H9 (cell line): ENCODE results near the gene CAMTA1. TPM values are rescaled to one million over a fixed set of nuclear protein-coding genes. Genes with fewer than 3 reads are reported as not detected.

Experiments
- DNase-seq: peaks from one replicate; pipeline ENCODE4 v3.0.0-alpha.2; 2017
- H2AFZ ChIP-seq: one replicate; pipeline ENCODE4 v1.6.1; 2013; ENCODE audit warnings: mild to moderate bottlenecking, low read length, control low read depth, moderate library complexity
- H2AK5ac ChIP-seq: 2 replicates; pipeline ENCODE4 v1.6.1; 2013; ENCODE audit warnings: low read length, control low read depth, mixed read lengths; ENCODE audit not compliant: insufficient read length
- H2BK120ac ChIP-seq: one replicate; pipeline ENCODE4 v1.6.1; 2013; ENCODE audit warnings: low read depth, mild to moderate bottlenecking, low read length, control low read depth, inconsistent platforms; ENCODE audit not compliant: poor library complexity, severe bottlenecking
- H2BK12ac ChIP-seq: 2 replicates; pipeline ENCODE4 v1.6.1; 2013; ENCODE audit warnings: low read length, control low read depth, mixed read lengths, low read depth; ENCODE audit not compliant: insufficient read length
- H2BK15ac ChIP-seq: 2 replicates; pipeline ENCODE4 v1.6.1; 2013; ENCODE audit warnings: low read depth, low read length, control low read depth
- H2BK20ac ChIP-seq: one replicate; pipeline ENCODE4 v1.6.1; 2013; ENCODE audit warnings: low read depth, mild to moderate bottlenecking, low read length, control low read depth, inconsistent platforms; ENCODE audit not compliant: poor library complexity, severe bottlenecking
- H2BK5ac ChIP-seq: 2 replicates; pipeline ENCODE4 v1.6.1; 2013; ENCODE audit warnings: low read length, control low read depth, mixed read lengths; ENCODE audit not compliant: insufficient read length
- H3K14ac ChIP-seq: 2 replicates; pipeline ENCODE4 v1.6.1; 2013; ENCODE audit warnings: low read length, control low read depth; ENCODE audit not compliant: insufficient read depth
- H3K18ac ChIP-seq: 2 replicates; pipeline ENCODE4 v1.6.1; 2013; ENCODE audit warnings: low read depth, mild to moderate bottlenecking, mixed read lengths, low read length, control low read depth; ENCODE audit not compliant: insufficient read length
- H3K23ac ChIP-seq: 2 replicates; pipeline ENCODE4 v1.6.1; 2013; ENCODE audit warnings: low read length, control low read depth, mixed read lengths, low read depth; ENCODE audit not compliant: insufficient read length
- H3K23me2 ChIP-seq: 2 replicates; pipeline ENCODE4 v1.6.1; 2013; ENCODE audit warnings: low read depth, mild to moderate bottlenecking, mixed read lengths, low read length, control low read depth; ENCODE audit not compliant: insufficient read length, poor library complexity, severe bottlenecking
- H3K27ac ChIP-seq: 2 replicates; pipeline ENCODE4 v1.5.1; 2013; ENCODE audit warnings: low read length, control low read depth, mixed read lengths, low read depth; ENCODE audit not compliant: insufficient read length
- H3K27me3 ChIP-seq: 2 replicates; pipeline ENCODE4 v1.6.1; 2013; ENCODE audit warnings: low read length, control low read depth, inconsistent platforms; ENCODE audit not compliant: insufficient read depth
- H3K4ac ChIP-seq: 2 replicates; pipeline ENCODE4 v1.6.1; 2013; ENCODE audit warnings: low read depth, mild to moderate bottlenecking, control low read depth, inconsistent platforms, low read length, moderate library complexity
- H3K4me1 ChIP-seq: 2 replicates; pipeline ENCODE4 v1.6.1; 2013; ENCODE audit warnings: low read length, control low read depth, inconsistent platforms; ENCODE audit not compliant: insufficient read depth
- H3K4me2 ChIP-seq: 2 replicates; pipeline ENCODE4 v1.6.1; 2013; ENCODE audit warnings: low read length, control low read depth, mixed read lengths; ENCODE audit not compliant: insufficient read length, insufficient read depth
- H3K56ac ChIP-seq: 2 replicates; pipeline ENCODE4 v1.6.1; 2013; ENCODE audit warnings: low read depth, mild to moderate bottlenecking, mixed read lengths, low read length, control low read depth; ENCODE audit not compliant: insufficient read length
- H3K79me1 ChIP-seq: 2 replicates; pipeline ENCODE4 v1.6.1; 2013; ENCODE audit warnings: low read depth, mild to moderate bottlenecking, moderate library complexity, low read length, control low read depth, inconsistent platforms; ENCODE audit not compliant: insufficient read depth, poor library complexity, severe bottlenecking
- H3K79me2 ChIP-seq: 2 replicates; pipeline ENCODE4 v1.6.1; 2013; ENCODE audit warnings: low read length, control low read depth, inconsistent platforms; ENCODE audit not compliant: insufficient read depth
- H3K9ac ChIP-seq: 2 replicates; pipeline ENCODE4 v1.6.1; 2013; ENCODE audit warnings: low read length, control low read depth, mixed read lengths; ENCODE audit not compliant: insufficient read length; ENCODE audit errors: extremely low read depth
- H3K9me3 ChIP-seq: one replicate; pipeline ENCODE4 v1.6.1; 2013; ENCODE audit warnings: low read depth, low read length, inconsistent platforms; ENCODE audit not compliant: control insufficient read depth
- H3T11ph ChIP-seq: one replicate; pipeline ENCODE4 v1.6.1; 2013; ENCODE audit warnings: mild to moderate bottlenecking, low read length, control low read depth, inconsistent platforms
- H4K20me1 ChIP-seq: one replicate; pipeline ENCODE4 v1.6.1; 2013; ENCODE audit not compliant: control insufficient read depth, insufficient read length, insufficient read depth
- H4K5ac ChIP-seq: 2 replicates; pipeline ENCODE4 v1.6.1; 2013; ENCODE audit warnings: low read depth, mild to moderate bottlenecking, mixed read lengths, low read length, control low read depth; ENCODE audit not compliant: insufficient read length
- H4K8ac ChIP-seq: replicated peaks from 2 replicates; pipeline ENCODE4 v1.6.1; 2013; ENCODE audit warnings: low read length, control low read depth, mixed read lengths, low read depth; ENCODE audit not compliant: insufficient read length
- H4K91ac ChIP-seq: 2 replicates; pipeline ENCODE4 v1.6.1; 2013; ENCODE audit warnings: low read depth, mild to moderate bottlenecking, moderate library complexity, mixed read lengths, low read length, control low read depth; ENCODE audit not compliant: insufficient read length
- H3K27ac Mint-ChIP-seq, 3 experiments: 2 replicates in 2 of 3; 3 replicates in 1 of 3; pipeline ENCODE4 v1.8.0; 2020 to 2021; ENCODE audit warnings: mixed read lengths in 3 of 3, mild to moderate bottlenecking in 1 of 3, moderate library complexity in 1 of 3
- H3K27me3 Mint-ChIP-seq: 2 replicates; pipeline ENCODE4 v1.8.0; 2021; ENCODE audit warnings: low read depth, mild to moderate bottlenecking, moderate library complexity, mixed read lengths
- H3K36me3 Mint-ChIP-seq, 3 experiments: 2 replicates in 2 of 3; 3 replicates in 1 of 3; pipeline ENCODE4 v1.8.0; 2020 to 2021; ENCODE audit warnings: low read depth in 3 of 3, mixed read lengths in 3 of 3; ENCODE audit not compliant: insufficient read depth in 1 of 3
- H3K4me1 Mint-ChIP-seq, 2 experiments: 2 replicates each; pipeline ENCODE4 v1.8.0; 2020; ENCODE audit warnings: mixed read lengths in 2 of 2
- H3K4me3 Mint-ChIP-seq, 2 experiments: 2 replicates in 1 of 2; 3 replicates in 1 of 2; pipeline ENCODE4 v1.8.0; 2020 to 2021; ENCODE audit warnings: mild to moderate bottlenecking in 2 of 2, mixed read lengths in 2 of 2, moderate library complexity in 1 of 2
- H3K9me3 Mint-ChIP-seq, 2 experiments: 2 replicates in 1 of 2; 3 replicates in 1 of 2; pipeline ENCODE4 v1.8.0; 2020; ENCODE audit warnings: mild to moderate bottlenecking in 2 of 2, mixed read lengths in 2 of 2, moderate library complexity in 1 of 2
- CTCF ChIP-seq: fragments of 200-600 bp; sonication (generic); conservative IDR thresholded peaks from 3 replicates; pipeline ENCODE4 v1.8.0; 2021; ENCODE audit warnings: antibody characterized with exemption, mild to moderate bottlenecking
- WGBS: extraction: QIAGEN DNeasy Blood & Tissue Kit; methylation state at CpG from one replicate; pipeline ENCODE4 v1.1.7; 2013; ENCODE audit warnings: missing lambda C conversion rate, low lambda C conversion rate, mixed read lengths; ENCODE audit not compliant: insufficient read length; ENCODE audit errors: extremely low coverage; 5-methylcytosine and 5-hydroxymethylcytosine counted together
- total RNA-seq: library from RNA; stranded (reverse); gene quantifications from 2 replicates; pipeline ENCODE4 v1.2.1, GENCODE V29; 2021

The CAMTA1 gene
- total RNA-seq, 1 experiment from 2014 or later: 115 TPM

GRCh38 chr1:6834366-6834765, 49.1 kb downstream of the CAMTA1 start:
- peaks cover 6 to 8% of the 10 kb centered on the region in 2 experiments for H3K4me1 Mint-ChIP-seq
- peaks cover 6 to 11% (median 10%) of the 10 kb centered on the region in 3 experiments for H3K36me3 Mint-ChIP-seq
- H2AK5ac ChIP-seq: no peak overlapping the region
- no peak for DNase-seq
- no peak overlapping the region for H2BK120ac ChIP-seq
- H3K14ac ChIP-seq: no peak overlapping the region
- peak overlapping the region in 2 of 3 experiments; percentile 31 to 34; a peak in 1 of 7 replicates for H3K27ac Mint-ChIP-seq
- H3K9me3 Mint-ChIP-seq: no peaks in the 10 kb centered on the region
- no peak overlapping the region for H3K18ac ChIP-seq
- no peaks in the 10 kb centered on the region; the same call in 1 of the 2 replicates for H3K27me3 Mint-ChIP-seq
- H4K20me1 ChIP-seq: no peaks in the 10 kb centered on the region
- no peaks in the 10 kb centered on the region for H3K4me1 ChIP-seq
- WGBS: no CpG with 5 or more reads among the region's 13 CpGs
- no peak overlapping the region for H2BK20ac ChIP-seq
- H3K9ac ChIP-seq: no peak overlapping the region
- H4K8ac ChIP-seq: no peak overlapping the region
- H2BK15ac ChIP-seq: no peak overlapping the region
- no peak overlapping the region for H2BK5ac ChIP-seq
- H4K5ac ChIP-seq: no peak overlapping the region
- H3K27ac ChIP-seq: no peak overlapping the region
- TF ChIP-seq CTCF: no peak
- no peaks in the 10 kb centered on the region for H3K27me3 ChIP-seq
- H3K56ac ChIP-seq: no peak overlapping the region
- no peak overlapping the region for H3K4me2 ChIP-seq
- no peak overlapping the region for H3T11ph ChIP-seq
- H3K4me3 Mint-ChIP-seq: no peak overlapping the region
- H3K79me1 ChIP-seq: peaks cover 18% of the 10 kb centered on the region
- H3K23ac ChIP-seq: no peak overlapping the region
- H3K4ac ChIP-seq: no peak overlapping the region
- H3K23me2 ChIP-seq: no peaks in the 10 kb centered on the region
- no peak overlapping the region for H4K91ac ChIP-seq
- H3K9me3 ChIP-seq: no peaks in the 10 kb centered on the region
- no peak overlapping the region for H2BK12ac ChIP-seq
- H3K79me2 ChIP-seq: peaks cover 1% of the 10 kb centered on the region; the same call in 1 of the 2 replicates
- no peak overlapping the region for H2AFZ ChIP-seq
